Endodermal cell (in vitro differentiated cells): Measurements from ENCODE around the gene CCDC15. TPM values are rescaled to one million over a fixed set of nuclear protein-coding genes. Genes with fewer than 3 reads are reported as not detected.

ENCODE experiments used
- DNase-seq: peaks from one replicate; pipeline ENCODE4 v3.0.0-alpha.2; 2017
- H3K27ac ChIP-seq: 2 replicates; pipeline ENCODE4 v1.5.1; 2013; ENCODE audit warnings: mild to moderate bottlenecking, low read depth, low read length, moderate library complexity
- H3K27me3 ChIP-seq: 2 replicates; pipeline ENCODE4 v1.6.1; 2013; ENCODE audit warnings: mild to moderate bottlenecking, low read length, moderate library complexity; ENCODE audit not compliant: insufficient read depth, control insufficient read depth, poor library complexity, severe bottlenecking
- H3K36me3 ChIP-seq: 2 replicates; pipeline ENCODE4 v1.7.0; 2013; ENCODE audit warnings: mild to moderate bottlenecking, low read length, moderate library complexity; ENCODE audit not compliant: control insufficient read depth, insufficient read depth
- H3K4me1 ChIP-seq: one replicate; pipeline ENCODE4 v1.7.0; 2013; ENCODE audit warnings: low read length; ENCODE audit not compliant: control insufficient read depth, insufficient read depth
- H3K4me3 ChIP-seq: 2 replicates; pipeline ENCODE4 v1.5.1; 2013; ENCODE audit warnings: mild to moderate bottlenecking, low read length, moderate library complexity
- H3K9ac ChIP-seq: 2 replicates; pipeline ENCODE4 v1.6.1; 2013; ENCODE audit warnings: mild to moderate bottlenecking, low read length, moderate library complexity; ENCODE audit not compliant: poor library complexity, severe bottlenecking; ENCODE audit errors: extremely low read depth
- H3K9me3 ChIP-seq: 2 replicates; pipeline ENCODE4 v1.6.1; 2013; ENCODE audit warnings: mild to moderate bottlenecking, low read length, moderate library complexity; ENCODE audit not compliant: control insufficient read depth
- H3K27ac Mint-ChIP-seq: 2 replicates; pipeline ENCODE4 v1.8.0; 2020; ENCODE audit warnings: mixed read lengths
- H3K27me3 Mint-ChIP-seq: 2 replicates; pipeline ENCODE4 v1.8.0; 2021; ENCODE audit warnings: mild to moderate bottlenecking, mixed read lengths; ENCODE audit not compliant: insufficient read depth
- H3K36me3 Mint-ChIP-seq: 2 replicates; pipeline ENCODE4 v1.8.0; 2020; ENCODE audit warnings: low read depth, mixed read lengths
- H3K4me1 Mint-ChIP-seq: 2 replicates; pipeline ENCODE4 v1.8.0; 2020; ENCODE audit warnings: mixed read lengths
- H3K4me3 Mint-ChIP-seq: 2 replicates; pipeline ENCODE4 v1.8.0; 2020; ENCODE audit warnings: mild to moderate bottlenecking, moderate library complexity, mixed read lengths
- H3K9me3 Mint-ChIP-seq: 2 replicates; pipeline ENCODE4 v1.8.0; 2020; ENCODE audit warnings: mild to moderate bottlenecking, mixed read lengths
- WGBS, 2 experiments: methylation state at CpG; one replicate each; pipeline versions ENCODE4 v1.1.5 to v1.1.7; 2013; ENCODE audit warnings: missing lambda C conversion rate in 2 of 2, mixed read lengths in 1 of 2; ENCODE audit not compliant: insufficient coverage in 1 of 2, insufficient read length in 1 of 2; 5-methylcytosine and 5-hydroxymethylcytosine counted together
- total RNA-seq, 2 donors: library from RNA; stranded (reverse); fragmentation: NEBNext Ultra II Directional in 1 of 2; extraction: Animal tissue kit (Norgen Biotek cat#: 25700) in 1 of 2; gene quantifications; 2 replicates in 1 of 2; 3 replicates in 1 of 2; pipeline ENCODE4 v1.2.1, GENCODE V29; 2021
- TF ChIP-seq, protein P1 (sequence below): fragments of 200-600 bp; sonication (generic); conservative IDR thresholded peaks from 2 replicates; pipeline ENCODE4 v1.5.0; 2021; ENCODE audit warnings: antibody characterized with exemption, mild to moderate bottlenecking

Gene CCDC15
- total RNA-seq, 2 donors from 2014 or later = 3.3 TPM

DNA sequence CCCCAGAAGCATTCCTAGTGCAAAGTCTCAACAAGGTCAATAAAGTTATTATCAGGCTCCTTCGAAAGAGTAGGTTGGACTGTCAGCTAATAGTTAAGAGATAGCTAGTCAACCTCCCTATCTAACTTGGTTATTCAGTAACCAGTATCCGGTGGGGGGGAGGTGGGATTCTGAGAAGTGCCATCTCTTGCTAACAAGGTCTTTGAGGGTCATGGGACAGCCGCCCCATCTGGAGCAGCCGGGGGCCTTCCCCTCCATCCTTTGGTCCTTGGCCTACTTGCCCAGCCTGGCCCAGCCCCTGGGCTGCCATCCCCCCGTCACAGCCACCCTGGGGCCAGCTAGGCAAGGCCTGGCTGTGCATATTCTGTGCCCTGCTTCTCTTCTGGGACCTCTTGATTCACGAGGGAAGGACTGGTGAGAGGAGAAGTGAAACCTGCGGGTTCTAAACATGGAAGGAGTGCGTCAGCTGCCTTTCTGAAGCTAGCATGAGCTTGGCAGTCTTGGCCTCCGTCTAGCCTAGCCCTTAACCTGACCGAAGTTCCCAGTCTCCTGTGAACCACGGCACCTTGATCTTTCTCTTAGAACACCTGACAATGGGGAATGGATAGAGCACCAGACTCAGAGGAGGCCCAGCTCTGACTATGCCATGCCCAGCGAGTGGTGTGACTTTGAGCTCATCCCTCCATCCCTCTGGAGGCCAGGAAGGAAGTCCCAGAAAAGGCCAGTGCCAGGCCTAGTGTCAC, 118.4 kb downstream of the CCDC15 start:
- DNase-seq = peak; percentile 42
- H3K4me3 Mint-ChIP-seq = no peak overlapping the region
- 88 to 94% methylated on average over 6 to 12 of the region's 12 CpGs for WGBS, 2 experiments
- peaks cover 27% of the 10 kb centered on the region for H3K4me1 Mint-ChIP-seq
- H3K4me1 ChIP-seq = peaks cover 8% of the 10 kb centered on the region
- no peak overlapping the region for H3K9ac ChIP-seq
- H3K36me3 ChIP-seq = no peaks in the 10 kb centered on the region
- H3K27me3 ChIP-seq = no peaks in the 10 kb centered on the region
- no peak overlapping the region for H3K27ac Mint-ChIP-seq
- H3K9me3 ChIP-seq = no peaks in the 10 kb centered on the region
- H3K27me3 Mint-ChIP-seq = peaks cover 11% of the 10 kb centered on the region
- no peaks in the 10 kb centered on the region for H3K36me3 Mint-ChIP-seq
- H3K27ac ChIP-seq = no peak overlapping the region
- TF ChIP-seq, protein P1, sequence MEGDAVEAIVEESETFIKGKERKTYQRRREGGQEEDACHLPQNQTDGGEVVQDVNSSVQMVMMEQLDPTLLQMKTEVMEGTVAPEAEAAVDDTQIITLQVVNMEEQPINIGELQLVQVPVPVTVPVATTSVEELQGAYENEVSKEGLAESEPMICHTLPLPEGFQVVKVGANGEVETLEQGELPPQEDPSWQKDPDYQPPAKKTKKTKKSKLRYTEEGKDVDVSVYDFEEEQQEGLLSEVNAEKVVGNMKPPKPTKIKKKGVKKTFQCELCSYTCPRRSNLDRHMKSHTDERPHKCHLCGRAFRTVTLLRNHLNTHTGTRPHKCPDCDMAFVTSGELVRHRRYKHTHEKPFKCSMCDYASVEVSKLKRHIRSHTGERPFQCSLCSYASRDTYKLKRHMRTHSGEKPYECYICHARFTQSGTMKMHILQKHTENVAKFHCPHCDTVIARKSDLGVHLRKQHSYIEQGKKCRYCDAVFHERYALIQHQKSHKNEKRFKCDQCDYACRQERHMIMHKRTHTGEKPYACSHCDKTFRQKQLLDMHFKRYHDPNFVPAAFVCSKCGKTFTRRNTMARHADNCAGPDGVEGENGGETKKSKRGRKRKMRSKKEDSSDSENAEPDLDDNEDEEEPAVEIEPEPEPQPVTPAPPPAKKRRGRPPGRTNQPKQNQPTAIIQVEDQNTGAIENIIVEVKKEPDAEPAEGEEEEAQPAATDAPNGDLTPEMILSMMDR = no peak
- no peaks in the 10 kb centered on the region for H3K9me3 Mint-ChIP-seq
- H3K4me3 ChIP-seq = no peak overlapping the region

DNA sequence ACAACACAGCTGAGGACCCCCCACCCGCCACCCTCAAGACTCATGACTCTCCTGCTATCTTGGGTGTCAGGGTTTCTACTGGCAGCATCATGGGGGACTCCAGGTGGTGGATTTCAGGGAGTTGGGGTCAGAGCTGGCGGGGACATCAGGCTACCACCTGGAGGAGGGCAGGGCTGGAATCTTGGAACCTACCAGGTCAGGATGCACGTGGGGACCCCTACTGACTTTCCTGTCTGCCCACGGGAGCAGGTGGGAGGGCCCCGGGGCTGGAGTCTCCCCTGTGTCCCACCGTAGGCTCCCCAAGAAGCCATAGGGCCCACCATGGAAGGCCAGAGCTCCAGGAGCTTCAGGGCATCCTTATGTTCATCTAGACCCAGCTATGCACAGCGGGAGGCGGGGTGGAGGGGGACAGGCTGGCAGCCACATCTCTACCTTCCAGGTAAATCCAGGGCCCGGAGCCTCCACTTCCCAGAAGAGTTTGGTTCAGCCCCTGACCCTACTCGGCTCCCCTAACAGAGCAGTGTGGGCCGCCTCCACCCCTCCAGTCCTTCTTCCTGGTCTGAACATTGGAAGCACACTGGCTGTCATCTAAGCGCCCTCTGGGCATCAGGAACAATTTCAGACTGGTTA, 119.1 kb downstream of the CCDC15 start:
- WGBS, 2 experiments = 90 to 93% methylated on average over 7 to 12 of the region's 12 CpGs
- Histone ChIP-seq H3K9ac (no peak overlapping the region), H3K27me3 (no peaks in the 10 kb centered on the region), H3K27ac (no peak overlapping the region), H3K4me1 (peaks cover 8% of the 10 kb centered on the region), H3K9me3 (no peaks in the 10 kb centered on the region), H3K36me3 (no peaks in the 10 kb centered on the region), H3K4me3 (no peak overlapping the region)
- Mint-ChIP-seq H3K27ac (no peak overlapping the region), H3K27me3 (peaks cover 13% of the 10 kb centered on the region), H3K4me1 (peaks cover 27% of the 10 kb centered on the region), H3K9me3 (no peaks in the 10 kb centered on the region), H3K4me3 (no peak overlapping the region), H3K36me3 (no peaks in the 10 kb centered on the region)
- no peak for DNase-seq
- TF ChIP-seq, protein P1 = no peak

DNA sequence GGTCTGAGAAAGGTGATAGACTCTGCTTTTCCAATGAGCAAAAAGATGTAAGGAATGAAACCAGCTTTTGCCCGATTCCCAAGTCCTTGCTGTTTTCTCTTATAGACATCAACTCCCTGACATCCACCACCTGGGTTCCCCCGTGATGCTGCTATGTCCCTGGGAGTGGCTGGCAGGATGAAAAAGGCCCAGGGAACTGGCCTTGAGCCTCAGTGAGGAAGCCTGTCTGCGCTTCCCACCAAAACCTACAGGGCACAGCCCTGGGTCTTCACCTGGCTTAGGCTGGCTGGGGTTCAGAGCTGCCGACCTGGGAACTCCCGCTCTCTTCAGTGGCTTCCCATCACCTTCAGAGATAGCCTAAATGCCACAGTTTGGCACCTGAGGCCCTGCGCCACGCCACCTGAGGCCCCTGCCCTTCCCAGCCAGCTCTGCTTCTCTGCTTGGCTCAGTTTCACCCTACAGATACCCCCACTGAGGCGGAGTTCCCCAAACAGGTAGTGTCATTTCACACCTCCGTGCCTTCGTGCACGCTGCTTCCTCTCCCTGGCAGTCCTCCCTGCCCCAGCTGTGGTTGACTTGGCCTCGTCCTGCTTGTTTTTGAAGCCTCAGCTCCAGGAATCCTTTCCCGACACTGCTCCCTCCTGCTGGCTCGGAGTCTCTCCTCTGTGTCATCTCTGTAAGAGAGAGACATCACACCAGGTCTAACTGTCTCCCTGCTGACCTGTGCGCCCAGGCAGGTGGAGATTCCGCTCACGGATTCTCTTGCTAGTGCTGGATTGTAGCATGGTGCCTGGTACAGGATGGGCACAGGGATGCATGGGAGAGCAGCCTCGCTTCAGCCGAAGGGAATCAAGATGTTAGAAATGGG, 119.8 kb downstream of the CCDC15 start:
- H3K27me3 Mint-ChIP-seq = peaks cover 13% of the 10 kb centered on the region
- H3K9me3 ChIP-seq = no peaks in the 10 kb centered on the region
- peaks cover 8% of the 10 kb centered on the region for H3K4me1 ChIP-seq
- no peak overlapping the region for H3K9ac ChIP-seq
- 87 to 88% methylated on average over 13 to 19 of the region's 19 CpGs for WGBS, 2 experiments
- no peak overlapping the region for H3K27ac ChIP-seq
- no peak overlapping the region for H3K4me3 Mint-ChIP-seq
- H3K27ac Mint-ChIP-seq = no peak overlapping the region
- no peak overlapping the region for H3K4me3 ChIP-seq
- H3K4me1 Mint-ChIP-seq = peaks cover 27% of the 10 kb centered on the region
- TF ChIP-seq, protein P1 = peak; percentile 15
- H3K27me3 ChIP-seq = no peaks in the 10 kb centered on the region
- no peaks in the 10 kb centered on the region for H3K36me3 ChIP-seq
- no peaks in the 10 kb centered on the region for H3K9me3 Mint-ChIP-seq
- H3K36me3 Mint-ChIP-seq = no peaks in the 10 kb centered on the region
- peak; percentile 58 for DNase-seq
